ENCODE measurements around the gene CCSER1.

DNA sequence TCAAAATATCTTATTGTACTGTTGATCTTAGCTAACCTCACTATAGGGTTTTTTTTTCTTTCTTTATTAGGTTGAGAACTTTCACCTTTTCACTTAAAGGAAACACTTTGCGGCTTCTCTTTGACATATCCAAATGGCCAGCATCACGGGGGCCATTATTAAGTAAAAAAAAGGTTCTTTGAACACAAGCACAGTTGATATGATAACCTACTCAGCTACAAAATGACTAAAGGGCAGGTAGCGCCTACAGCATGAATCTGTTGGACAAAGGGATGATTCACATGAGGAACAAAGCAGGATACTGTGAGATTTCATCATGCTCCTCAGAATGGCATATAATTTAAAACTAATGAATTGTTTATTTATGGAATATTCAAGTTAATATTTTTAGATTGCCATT, 119.6 kb downstream of the CCSER1 start:
- TF ChIP-seq, protein P1, sequence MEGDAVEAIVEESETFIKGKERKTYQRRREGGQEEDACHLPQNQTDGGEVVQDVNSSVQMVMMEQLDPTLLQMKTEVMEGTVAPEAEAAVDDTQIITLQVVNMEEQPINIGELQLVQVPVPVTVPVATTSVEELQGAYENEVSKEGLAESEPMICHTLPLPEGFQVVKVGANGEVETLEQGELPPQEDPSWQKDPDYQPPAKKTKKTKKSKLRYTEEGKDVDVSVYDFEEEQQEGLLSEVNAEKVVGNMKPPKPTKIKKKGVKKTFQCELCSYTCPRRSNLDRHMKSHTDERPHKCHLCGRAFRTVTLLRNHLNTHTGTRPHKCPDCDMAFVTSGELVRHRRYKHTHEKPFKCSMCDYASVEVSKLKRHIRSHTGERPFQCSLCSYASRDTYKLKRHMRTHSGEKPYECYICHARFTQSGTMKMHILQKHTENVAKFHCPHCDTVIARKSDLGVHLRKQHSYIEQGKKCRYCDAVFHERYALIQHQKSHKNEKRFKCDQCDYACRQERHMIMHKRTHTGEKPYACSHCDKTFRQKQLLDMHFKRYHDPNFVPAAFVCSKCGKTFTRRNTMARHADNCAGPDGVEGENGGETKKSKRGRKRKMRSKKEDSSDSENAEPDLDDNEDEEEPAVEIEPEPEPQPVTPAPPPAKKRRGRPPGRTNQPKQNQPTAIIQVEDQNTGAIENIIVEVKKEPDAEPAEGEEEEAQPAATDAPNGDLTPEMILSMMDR (IDR thresholded peaks at IDR 0.05; ENCODE audit: borderline replicate concordance, extremely low read depth, low read length, poor library complexity, severe bottlenecking), result no peak
- no peak for TF ChIP-seq EZH2 (IDR thresholded peaks at IDR 0.05; ENCODE audit: borderline replicate concordance, low read depth, low read length, severe bottlenecking)
